GM21381 (cell line): ENCODE data around the gene ABHD13.
"Not testable (repeated sequence)": the region's sequence is repeated elsewhere in the genome, so short reads cannot be mapped to it uniquely, and the experiment has no call there.

ENCODE experiments used
- ATAC-seq: cut with Tn5 transposase; IDR thresholded peaks from one replicate; pipeline ENCODE4 v1.9.1; 2021; ENCODE audit warnings: mild to moderate bottlenecking, moderate library complexity; ENCODE audit not compliant: unreplicated experiment

The ABHD13 gene

GRCh38 chr13:108223687-108224503 is 5.7 kb downstream of the ABHD13 start:
- ATAC-seq: no peak

DNA sequence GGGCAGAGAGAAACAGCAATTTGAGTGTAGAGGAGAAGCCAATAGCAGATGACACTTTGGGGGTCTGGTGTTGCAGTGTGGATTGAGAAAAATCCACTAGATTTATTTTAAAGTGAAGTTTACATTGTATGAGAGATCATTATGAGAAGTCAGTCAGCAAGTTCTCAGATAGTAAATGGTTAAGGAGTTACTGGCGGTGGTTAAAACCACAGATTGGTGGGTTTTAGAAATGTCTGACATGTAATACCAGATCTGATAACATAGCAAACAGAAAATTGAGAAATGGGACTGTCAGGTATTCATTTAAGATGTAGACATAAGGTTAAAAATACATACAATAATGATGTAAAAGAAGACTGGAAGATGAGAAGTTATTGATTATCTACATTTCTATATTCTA is 7.2 kb downstream of the ABHD13 start:
- ATAC-seq: peak; percentile 62

DNA sequence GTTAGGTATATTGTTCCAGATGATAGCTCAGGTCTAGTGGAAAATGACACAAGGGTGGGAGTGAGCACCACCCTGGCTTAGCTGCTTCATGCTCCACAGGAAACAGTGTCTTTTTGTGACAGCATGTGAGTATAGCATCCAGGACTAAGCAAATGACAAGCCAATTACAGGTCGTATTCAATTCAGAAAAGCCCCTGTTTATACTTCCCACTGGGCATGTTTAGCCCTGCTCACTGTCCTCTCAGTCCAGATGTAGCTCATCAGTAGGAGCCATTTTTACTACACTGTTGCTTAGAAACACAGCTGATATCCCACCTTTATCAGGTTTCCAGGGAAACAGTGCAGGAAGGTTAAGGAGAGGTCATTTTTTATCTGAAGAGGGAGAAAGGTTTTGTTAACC is 8.0 kb downstream of the ABHD13 start:
- ATAC-seq: peak; percentile 29

GRCh38 chr13:108227651-108228272 is 9.6 kb downstream of the ABHD13 start:
- no peak for ATAC-seq

GRCh38 chr13:108230377-108230776 is 12.2 kb downstream of the ABHD13 start:
- no peak for ATAC-seq

- peak; percentile 53 for ATAC-seq
These were observed 31.0 kb downstream of the ABHD13 start for GRCh38 chr13:108249150-108249549.

DNA sequence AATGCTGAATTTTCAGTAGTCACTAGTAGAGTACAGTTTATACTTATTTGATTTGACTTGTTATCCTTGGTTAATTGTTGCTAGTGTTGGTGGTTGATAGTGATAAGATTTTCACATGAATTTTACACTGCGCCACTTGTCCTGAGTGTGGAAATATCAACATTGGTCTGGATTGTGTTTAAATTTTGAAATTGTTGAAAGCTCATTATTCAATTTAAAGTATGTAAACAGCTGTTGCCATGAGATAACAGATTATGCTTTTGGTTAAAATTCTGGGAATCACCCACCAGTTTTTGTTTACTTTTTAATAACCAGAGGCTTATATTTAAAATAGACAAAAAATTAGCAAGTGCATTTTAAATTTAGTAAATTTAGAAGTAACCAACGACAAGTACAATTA is 39.1 kb downstream of the ABHD13 start:
- no peak for ATAC-seq

GRCh38 chr13:108263621-108264355 is 45.6 kb downstream of the ABHD13 start:
- no peak for ATAC-seq

DNA sequence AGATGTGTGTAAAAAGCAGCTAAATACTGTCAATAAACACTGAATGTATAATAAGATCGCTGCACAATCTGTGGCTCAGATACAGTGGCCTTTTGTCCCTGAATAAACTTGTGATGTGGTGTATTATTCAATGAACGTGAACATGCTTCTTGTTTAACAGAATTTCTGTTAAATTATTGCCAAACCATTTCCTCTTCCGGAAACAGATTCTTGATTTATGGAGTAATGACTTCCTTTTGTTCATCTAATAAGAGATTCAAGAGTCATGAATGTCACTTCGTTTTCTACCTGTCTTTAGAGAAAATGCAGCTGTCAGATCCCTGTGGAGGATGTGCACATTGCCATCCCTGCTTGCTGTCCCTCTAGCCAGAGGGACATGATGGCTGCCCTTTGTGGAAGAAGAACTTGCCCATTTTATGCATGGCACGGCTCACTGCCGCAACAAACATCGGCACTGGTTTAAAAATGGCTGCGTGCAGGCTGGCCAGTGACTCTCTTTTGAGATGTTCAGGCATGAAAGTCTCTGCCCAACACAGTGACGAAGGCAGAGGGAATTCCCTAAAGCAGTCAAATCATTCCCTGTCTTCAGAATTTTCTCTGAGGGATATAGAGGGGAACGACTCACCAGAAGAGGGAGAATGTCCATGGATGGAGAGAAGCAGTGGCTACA is 48.3 kb downstream of the ABHD13 start:
- no peak for ATAC-seq

DNA sequence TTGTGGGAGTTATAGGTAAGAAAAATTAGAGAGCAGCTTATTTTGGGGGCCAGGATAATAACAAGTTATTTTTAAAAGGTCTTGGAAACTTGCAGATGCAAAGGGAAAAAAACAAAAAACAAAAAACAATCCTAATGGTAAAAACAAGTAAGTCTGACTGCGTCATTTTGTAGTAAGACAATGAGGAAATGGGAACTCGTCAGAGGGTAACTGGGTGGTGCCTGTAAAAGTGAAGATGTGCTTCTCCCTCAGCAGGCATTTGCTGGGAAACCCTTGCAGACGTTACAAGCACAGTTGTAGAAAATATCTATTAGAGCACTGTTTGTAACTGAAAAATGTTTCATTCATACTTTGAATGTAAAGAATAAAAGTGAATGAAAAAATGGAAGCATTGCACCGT is 49.2 kb downstream of the ABHD13 start:
- no peak for ATAC-seq

- not testable (repeated sequence) for ATAC-seq
These were observed 49.7 kb downstream of the ABHD13 start for GRCh38 chr13:108267855-108268254.

- peak; percentile 18 for ATAC-seq
These were observed 50.4 kb downstream of the ABHD13 start for GRCh38 chr13:108268466-108269112.

- ATAC-seq: peak; percentile 69
These were observed 51.6 kb downstream of the ABHD13 start, which contains the start of gene TNFSF13B for GRCh38 chr13:108269601-108270328. TSS of gene TNFSF13B (plus strand) at chr13:108269718. CDS start at chr13:108269896, 178 bp downstream.

DNA sequence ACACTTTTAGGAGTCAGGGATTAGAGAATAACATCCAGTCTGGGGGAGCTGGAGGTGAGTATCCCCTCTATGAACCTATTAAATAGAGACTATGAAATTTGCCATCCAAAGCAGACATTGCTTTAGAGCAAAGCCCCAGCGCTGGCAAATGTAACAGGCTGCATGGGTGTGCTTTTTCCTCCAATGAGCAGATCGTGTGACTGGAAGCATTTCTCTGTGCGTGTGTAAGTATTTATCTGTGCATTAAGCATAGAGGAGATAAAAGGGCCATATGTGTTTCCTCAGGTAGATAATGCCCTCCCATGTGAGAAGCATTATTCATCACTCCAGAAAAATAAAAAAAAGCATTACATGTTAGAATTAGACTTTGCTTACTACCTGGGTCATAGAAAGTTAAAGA is 52.2 kb downstream of the ABHD13 start:
- ATAC-seq: peak; percentile 8

GRCh38 chr13:108272333-108272732 is 54.1 kb downstream of the ABHD13 start:
- no peak for ATAC-seq

DNA sequence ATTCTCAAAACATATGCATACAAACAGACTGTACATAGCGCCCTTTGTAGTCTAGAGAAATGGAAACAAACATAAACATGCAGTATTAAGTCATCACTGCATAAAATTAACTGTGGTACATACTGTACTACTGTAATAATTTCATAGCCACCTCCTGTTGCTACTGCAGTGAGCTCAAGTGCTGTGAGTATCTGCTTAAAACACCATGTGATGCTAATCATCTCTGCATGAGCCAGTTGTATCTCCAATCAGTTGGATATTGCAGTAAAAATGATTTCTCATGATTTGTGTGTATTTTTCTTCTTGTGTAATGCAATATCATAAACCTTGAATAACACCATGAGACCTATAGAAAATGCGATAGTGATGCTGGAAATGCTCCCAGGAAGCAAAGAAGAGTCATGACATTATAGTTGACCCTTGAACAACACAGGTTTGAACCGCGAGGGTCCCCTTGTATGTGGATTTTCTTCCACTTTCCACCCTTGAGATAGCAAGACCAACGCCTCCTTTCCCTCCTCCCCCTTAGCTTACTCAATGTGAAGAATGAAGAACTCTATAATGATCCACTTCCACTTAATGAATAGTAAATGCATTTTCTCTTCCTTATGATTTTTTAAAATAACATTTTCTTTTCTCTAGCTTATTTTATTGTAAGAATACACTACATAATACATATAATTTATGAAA is 55.4 kb downstream of the ABHD13 start:
- ATAC-seq: no peak

DNA sequence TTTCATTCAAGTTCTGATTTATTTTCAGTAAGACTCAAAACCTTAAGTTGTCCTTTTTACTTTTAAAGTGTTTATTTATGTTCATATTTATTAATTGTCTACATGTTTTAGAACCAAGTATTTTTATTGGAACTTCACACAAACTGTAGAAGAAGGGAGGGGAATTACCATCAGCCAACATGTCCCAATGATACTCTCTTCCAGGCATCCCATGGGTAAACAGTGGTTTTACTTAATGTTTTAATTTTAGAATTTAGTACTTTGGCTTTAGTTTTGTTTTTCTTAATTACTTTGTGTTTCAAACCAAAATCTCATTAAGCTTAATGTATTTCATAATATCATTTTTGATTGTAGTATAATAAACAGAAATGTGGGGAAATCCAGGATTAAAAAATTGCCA is 56.5 kb downstream of the ABHD13 start:
- ATAC-seq: no peak

GRCh38 chr13:108276060-108276459 is 57.9 kb downstream of the ABHD13 start:
- no peak for ATAC-seq

GRCh38 chr13:108278466-108278865 is 60.3 kb downstream of the ABHD13 start:
- no peak for ATAC-seq
